NB4 (cell line): Measurements from ENCODE around the gene PIRT.

ENCODE experiments used
- CTCF ChIP-seq: IDR thresholded peaks from one replicate; pipeline ENCODE4 v1.5.1; 2012; ENCODE audit warnings: low read depth, low read length
- POLR2A ChIP-seq: IDR thresholded peaks from 2 replicates; pipeline ENCODE4 v1.6.1; 2011; ENCODE audit warnings: mild to moderate bottlenecking; ENCODE audit not compliant: insufficient read length; ENCODE audit errors: extremely low read depth

- TF ChIP-seq CTCF (no peak), POLR2A (no peak)
Observed at GRCh38 chr17:10871914-10872313, 34.0 kb upstream of the PIRT start.
